GM23338 (cell line): ENCODE results near the gene SLC6A18. TPM values are rescaled to one million over a fixed set of nuclear protein-coding genes. Genes with fewer than 3 reads are reported as not detected.
A peak's percentile ranks its signal among the peaks of the same experiment; 100 is the strongest.

Experiments used
- ATAC-seq: fragments of 200-7000 bp; cut with Tn5 transposase; 3 replicates; pipeline ENCODE4 v1.9.1; 2020
- DNase-seq: peaks from one replicate; pipeline ENCODE4 v3.0.0-alpha.2; 2015; ENCODE audit warnings: low spot score
- H2AFZ ChIP-seq: fragments of 200-600 bp; sonication (generic); 2 replicates; pipeline ENCODE4 v1.8.0; 2016; ENCODE audit warnings: antibody characterized with exemption, mild to moderate bottlenecking, moderate library complexity
- H3F3A ChIP-seq: fragments of 200-600 bp; sonication (generic); replicated peaks from 2 replicates; pipeline ENCODE4 v1.8.0; 2017; ENCODE audit warnings: antibody characterized with exemption, mixed run types, low read depth
- H3K27ac ChIP-seq: fragments of 200-600 bp; sonication (generic); 2 replicates; pipeline ENCODE4 v1.6.1; 2016; ENCODE audit warnings: low read depth
- H3K27me3 ChIP-seq: fragments of 200-600 bp; sonication (generic); 2 replicates; pipeline ENCODE4 v1.8.0; 2016; ENCODE audit warnings: mild to moderate bottlenecking, mixed run types, moderate library complexity; ENCODE audit not compliant: insufficient read depth
- H3K36me3 ChIP-seq: fragments of 200-600 bp; sonication (generic); 2 replicates; pipeline ENCODE4 v1.8.0; 2016; ENCODE audit warnings: mild to moderate bottlenecking; ENCODE audit not compliant: insufficient read depth
- H3K4me1 ChIP-seq: fragments of 200-600 bp; sonication (generic); 2 replicates; pipeline ENCODE4 v1.8.0; 2016; ENCODE audit warnings: mild to moderate bottlenecking, moderate library complexity; ENCODE audit not compliant: insufficient read depth
- H3K4me2 ChIP-seq: fragments of 200-600 bp; sonication (generic); 2 replicates; pipeline ENCODE4 v1.7.1; 2017; ENCODE audit warnings: mixed run types
- H3K4me3 ChIP-seq: fragments of 200-600 bp; sonication (generic); 2 replicates; pipeline ENCODE4 v1.6.1; 2016; ENCODE audit warnings: mixed run types
- H3K79me2 ChIP-seq: fragments of 200-600 bp; sonication (generic); replicated peaks from 2 replicates; pipeline ENCODE4 v1.8.0; 2017; ENCODE audit warnings: mild to moderate bottlenecking; ENCODE audit not compliant: insufficient read depth
- H3K9me2 ChIP-seq: fragments of 200-600 bp; sonication (generic); 2 replicates; pipeline ENCODE4 v1.8.0; 2017; ENCODE audit not compliant: insufficient read depth
- H4K20me1 ChIP-seq: fragments of 200-600 bp; sonication (generic); replicated peaks from 2 replicates; pipeline ENCODE4 v1.8.0; 2017; ENCODE audit warnings: mild to moderate bottlenecking; ENCODE audit not compliant: insufficient read depth
- H3K27ac Mint-ChIP-seq: 2 replicates; pipeline ENCODE4 v1.8.0; 2020; ENCODE audit warnings: inconsistent platforms, mild to moderate bottlenecking, moderate library complexity, mixed read lengths
- H3K27me3 Mint-ChIP-seq: 3 replicates; pipeline ENCODE4 v1.8.0; 2022; ENCODE audit warnings: low read depth, mild to moderate bottlenecking, moderate library complexity, mixed read lengths, inconsistent platforms; ENCODE audit not compliant: insufficient read depth, poor library complexity
- H3K36me3 Mint-ChIP-seq: 3 replicates; pipeline ENCODE4 v1.8.0; 2021; ENCODE audit warnings: low read depth, mild to moderate bottlenecking, inconsistent platforms, moderate library complexity, mixed read lengths
- H3K4me1 Mint-ChIP-seq: 3 replicates; pipeline ENCODE4 v1.8.0; 2020; ENCODE audit warnings: mild to moderate bottlenecking, inconsistent platforms, mixed read lengths
- H3K4me3 Mint-ChIP-seq: 3 replicates; pipeline ENCODE4 v1.8.0; 2021; ENCODE audit warnings: moderate library complexity, mild to moderate bottlenecking, inconsistent platforms, mixed read lengths
- H3K9me3 Mint-ChIP-seq: 3 replicates; pipeline ENCODE4 v1.8.0; 2020; ENCODE audit warnings: moderate library complexity, mild to moderate bottlenecking, inconsistent platforms, mixed read lengths
- CREB1 ChIP-seq: fragments of 250-450 bp; sonication (Bioruptor Pico); IDR thresholded peaks from 2 replicates; pipeline ENCODE4 v1.5.0; 2020; ENCODE audit warnings: low read depth, mild to moderate bottlenecking, moderate library complexity
- CTCF ChIP-seq, 2 experiments: fragments of 200-600 bp in 1 of 2; sonication (generic) in 1 of 2; conservative IDR thresholded peaks; 2 replicates each; pipeline versions ENCODE4 v1.5.1 to v1.6.1; 2016 to 2017; ENCODE audit warnings: antibody characterized with exemption in 2 of 2, low read depth in 2 of 2, mild to moderate bottlenecking in 2 of 2, moderate library complexity in 1 of 2
- JUNB ChIP-seq: IDR thresholded peaks from one replicate; pipeline ENCODE4 v1.6.1; 2016; ENCODE audit warnings: antibody characterized with exemption; ENCODE audit not compliant: unreplicated experiment
- REST ChIP-seq: IDR thresholded peaks from one replicate; pipeline ENCODE4 v1.6.1; 2018; ENCODE audit warnings: antibody characterized with exemption; ENCODE audit not compliant: unreplicated experiment
- STAT1 ChIP-seq: IDR thresholded peaks from one replicate; pipeline ENCODE4 v1.6.1; 2016; ENCODE audit warnings: antibody characterized with exemption; ENCODE audit not compliant: unreplicated experiment
- ZNF114 ChIP-seq: fragments of 250-450 bp; sonication (Bioruptor Pico); IDR thresholded peaks from 2 replicates; pipeline ENCODE4 v1.5.0; 2020; ENCODE audit warnings: mild to moderate bottlenecking, moderate library complexity
- polyA plus RNA-seq: library from polyadenylated mRNA; unstranded; fragments of >200 nt; fragmentation: Nextera tagmentation; extraction: Ambion mirVana; gene quantifications from 2 replicates; pipeline ENCODE4 v1.2.1, GENCODE V29; 2016
- total RNA-seq: library from RNA; depleted of rRNA; stranded (reverse); fragments of >200 nt; shearing (Covaris generic); gene quantifications from 2 replicates; pipeline ENCODE4 v1.2.3, GENCODE V29; 2014

The SLC6A18 gene
- total and polyA plus RNA-seq, 2 experiments from 2014 or later = not detected

- Histone ChIP-seq H3K4me2 (no peak overlapping the region), H3K36me3 (no peaks in the 10 kb centered on the region), H2AFZ (no peak overlapping the region), H3K27me3 (no peaks in the 10 kb centered on the region), H3K9me2 (no peaks in the 10 kb centered on the region), H3K4me1 (0 out of 2 replicates have a peak, but pooled peaks cover 3% of the 10 kb centered on the region), H3F3A (no peaks in the 10 kb centered on the region), H3K27ac (no peak overlapping the region), H4K20me1 (no peaks in the 10 kb centered on the region), H3K4me3 (no peak overlapping the region), H3K79me2 (no peaks in the 10 kb centered on the region)
- H3K27me3 Mint-ChIP-seq = peaks cover 6% of the 10 kb centered on the region
- H3K27ac Mint-ChIP-seq = no peak overlapping the region
- ATAC-seq (no peak), DNase-seq (no peak)
- H3K4me1 Mint-ChIP-seq = peaks cover 13% of the 10 kb centered on the region; the same call in 2 of the 3 replicates
- no peaks in the 10 kb centered on the region for H3K36me3 Mint-ChIP-seq
- no peak overlapping the region for H3K4me3 Mint-ChIP-seq
- H3K9me3 Mint-ChIP-seq = no peaks in the 10 kb centered on the region; the same call in 2 of the 3 replicates
- TF ChIP-seq CTCF (conservative IDR thresholded peaks at IDR 0.05; ENCODE audit: low read depth in 2 of 2) (peak in 1 of 2 experiments; percentile 35; a peak in 2 of 4 replicates), CREB1 (no peak), REST (no peak), JUNB (no peak)
Observed at GRCh38 chr5:1244976-1245375, 19.8 kb downstream of the SLC6A18 start.

- peak; percentile 29 for DNase-seq
- Mint-ChIP-seq H3K27me3 (peaks cover 6% of the 10 kb centered on the region), H3K4me1 (peaks cover 13% of the 10 kb centered on the region; the same call in 2 of the 3 replicates), H3K4me3 (no peak overlapping the region), H3K36me3 (no peaks in the 10 kb centered on the region), H3K9me3 (no peaks in the 10 kb centered on the region; the same call in 2 of the 3 replicates), H3K27ac (no peak overlapping the region)
- Histone ChIP-seq H2AFZ (no peak overlapping the region), H3K9me2 (no peaks in the 10 kb centered on the region), H3K36me3 (no peaks in the 10 kb centered on the region), H3K27ac (no peak overlapping the region), H3F3A (no peaks in the 10 kb centered on the region), H3K4me2 (no peak overlapping the region), H3K27me3 (no peaks in the 10 kb centered on the region), H3K4me1 (0 out of 2 replicates have a peak, but pooled peaks cover 3% of the 10 kb centered on the region), H3K4me3 (no peak overlapping the region), H4K20me1 (no peaks in the 10 kb centered on the region), H3K79me2 (no peaks in the 10 kb centered on the region)
- ATAC-seq = peak; percentile 7
- no peak for TF ChIP-seq ZNF114 (CRISPR knock-in tag)
- TF ChIP-seq STAT1 = no peak
Observed at GRCh38 chr5:1245905-1246576, 20.9 kb downstream of the SLC6A18 start.
